ENCODE data around the gene RGS4. TPM values are rescaled to one million over a fixed set of nuclear protein-coding genes. Genes with fewer than 3 reads are reported as not detected.

Gene RGS4
- 150 and 167 TPM in 2 replicates for total RNA-seq (2014; rRNA removed; shearing (Covaris generic))
- 226 and 295 TPM in 2 replicates for polyA plus RNA-seq (2015; cell fraction: cytosol; rRNA removed)
- polyA plus RNA-seq (2015; cell fraction: nucleus; rRNA removed), result 277 and 305 TPM in 2 replicates

GRCh38 chr1:163069142-163069541 lies at the start of gene RGS4:
Gene RGS4, plus strand, starts transcription at chr1:163069361. Its CDS starts 124 bp downstream, at chr1:163069485.
- peak; percentile 96 for DNase-seq (ENCODE audit: low read depth)

- DNase-seq (ENCODE audit: low read depth), result no peak
These were observed 47.0 kb upstream of the RGS4 start for GRCh38 chr1:163022129-163022528.

- no peak for DNase-seq (ENCODE audit: low read depth)
These were observed 41.6 kb upstream of the RGS4 start for GRCh38 chr1:163027610-163028009.

- no peak for DNase-seq (ENCODE audit: low read depth)
These were observed 39.3 kb upstream of the RGS4 start for GRCh38 chr1:163029901-163030300.

GRCh38 chr1:163035446-163036249 lies 33.5 kb upstream of the RGS4 start:
- peak; percentile 98 for DNase-seq (ENCODE audit: low read depth)

- peak; percentile 65 for DNase-seq (ENCODE audit: low read depth)
These were observed 32.5 kb upstream of the RGS4 start for GRCh38 chr1:163036671-163037070.

GRCh38 chr1:163038928-163039706 lies 30.0 kb upstream of the RGS4 start:
- peak; percentile 20 for DNase-seq (ENCODE audit: low read depth)

GRCh38 chr1:163039707-163040093 lies 29.5 kb upstream of the RGS4 start:
- DNase-seq (ENCODE audit: low read depth), result no peak

- peak; percentile 9 for DNase-seq (ENCODE audit: low read depth)
These were observed 23.1 kb upstream of the RGS4 start for GRCh38 chr1:163046071-163046470.

- no peak for DNase-seq (ENCODE audit: low read depth)
These were observed 21.1 kb upstream of the RGS4 start for GRCh38 chr1:163047951-163048659.

- no peak for DNase-seq (ENCODE audit: low read depth)
These were observed 20.3 kb upstream of the RGS4 start for GRCh38 chr1:163048869-163049268.

- no peak for DNase-seq (ENCODE audit: low read depth)
These were observed 19.9 kb upstream of the RGS4 start for GRCh38 chr1:163049296-163049695.

- no peak for DNase-seq (ENCODE audit: low read depth)
These were observed 18.7 kb upstream of the RGS4 start for GRCh38 chr1:163050496-163050895.

- no peak for DNase-seq (ENCODE audit: low read depth)
These were observed 15.0 kb upstream of the RGS4 start for GRCh38 chr1:163054181-163054591.

GRCh38 chr1:163055005-163055404 lies 14.2 kb upstream of the RGS4 start:
- no peak for DNase-seq (ENCODE audit: low read depth)

- no peak for DNase-seq (ENCODE audit: low read depth)
These were observed 13.6 kb upstream of the RGS4 start for GRCh38 chr1:163055531-163055930.

GRCh38 chr1:163056831-163057230 lies 12.3 kb upstream of the RGS4 start:
- DNase-seq (ENCODE audit: low read depth), result no peak

GRCh38 chr1:163060343-163061007 lies 8.7 kb upstream of the RGS4 start:
- no peak for DNase-seq (ENCODE audit: low read depth)

GRCh38 chr1:163063143-163063542 lies 6.0 kb upstream of the RGS4 start:
- no peak for DNase-seq (ENCODE audit: low read depth)

- no peak for DNase-seq (ENCODE audit: low read depth)
These were observed 5.6 kb upstream of the RGS4 start for GRCh38 chr1:163063610-163064009.

- no peak for DNase-seq (ENCODE audit: low read depth)
These were observed 3.0 kb upstream of the RGS4 start for GRCh38 chr1:163066168-163066567.
